Measurements from ENCODE around the gene AGAP3.

Gene AGAP3

GRCh38 chr7:151094675-151095074, 8.4 kb downstream of the AGAP3 start:
- no peak for TF ChIP-seq POLR2A (IDR thresholded peaks at IDR 0.05; ENCODE audit: low read length)
- TF ChIP-seq GATA1 (IDR thresholded peaks at IDR 0.05; ENCODE audit: low read depth, low read length): no peak
- no peak for DNase-seq

DNA sequence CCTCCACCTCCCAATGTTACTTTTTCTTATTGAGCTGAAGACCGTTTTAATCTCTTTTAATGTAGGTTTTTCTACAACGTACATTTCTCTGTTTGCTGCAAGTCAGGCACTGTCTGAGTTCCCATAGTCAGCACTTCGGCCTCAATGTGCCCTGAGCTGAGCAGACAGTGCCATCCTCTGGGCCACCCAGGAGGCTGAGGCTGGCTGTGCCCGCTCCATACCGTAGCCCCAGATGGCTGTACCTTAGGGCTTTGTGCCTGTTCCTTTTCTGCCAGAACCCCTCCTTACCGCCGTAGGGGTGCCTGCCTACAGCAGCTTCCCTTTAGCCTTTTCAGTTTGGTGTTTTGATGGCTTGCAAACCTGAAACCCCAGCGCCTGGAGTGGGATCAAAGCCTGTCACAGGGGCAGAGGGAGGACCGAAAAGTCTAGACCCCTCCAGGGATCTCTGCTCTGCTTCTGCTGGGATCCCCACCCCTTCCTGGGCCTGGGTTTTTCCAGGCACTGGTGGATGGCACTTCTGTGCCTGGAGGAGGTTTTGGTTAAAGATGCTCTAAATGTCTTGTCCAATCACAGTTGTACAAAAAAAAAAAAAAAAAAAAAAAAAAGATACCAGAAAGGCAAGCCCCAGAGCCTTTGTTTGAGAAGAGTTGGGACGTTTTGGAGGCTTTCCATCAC, 9.0 kb downstream of the AGAP3 start:
- TF ChIP-seq POLR2A (IDR thresholded peaks at IDR 0.05; ENCODE audit: low read length) (no peak), GATA1 (IDR thresholded peaks at IDR 0.05; ENCODE audit: low read depth, low read length) (no peak)

DNA sequence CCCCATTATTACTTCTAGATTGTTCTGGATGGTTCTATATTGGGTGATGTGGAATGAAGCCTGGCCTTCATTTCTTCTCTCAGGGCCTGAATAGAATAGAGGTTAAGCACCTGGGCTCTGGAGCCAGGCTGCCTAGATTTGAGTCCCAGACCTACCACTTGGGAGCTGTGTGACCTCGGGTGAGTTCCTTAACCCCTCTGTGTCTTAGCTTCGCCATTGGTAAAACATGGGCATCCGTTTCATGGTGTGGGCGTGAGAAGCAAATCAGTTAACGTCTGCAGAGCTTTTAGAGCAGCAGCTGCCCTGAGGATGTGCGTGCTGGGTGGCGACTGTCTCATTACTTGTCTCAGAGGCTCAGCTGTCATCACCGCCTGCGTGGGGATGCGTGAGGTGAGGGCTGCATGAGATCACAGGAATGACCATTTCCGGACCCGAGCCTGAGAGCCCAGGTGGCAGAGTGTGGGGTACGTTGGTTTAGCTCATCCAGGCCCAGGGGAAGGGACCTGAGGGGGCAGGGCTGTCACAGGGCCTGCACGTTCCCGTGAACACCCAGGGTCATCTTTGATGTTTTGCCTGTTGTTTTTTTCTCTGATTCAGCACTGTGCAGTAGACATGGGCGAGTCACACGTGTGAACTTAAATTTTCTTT, 9.7 kb downstream of the AGAP3 start:
- TF ChIP-seq GATA1 (IDR thresholded peaks at IDR 0.05; ENCODE audit: low read depth, low read length) (no peak), POLR2A (IDR thresholded peaks at IDR 0.05; ENCODE audit: low read length) (no peak)
- DNase-seq: no peak

More for the DNA sequence above, 9.0 kb downstream of the AGAP3 start:
- no peak for DNase-seq

DNA sequence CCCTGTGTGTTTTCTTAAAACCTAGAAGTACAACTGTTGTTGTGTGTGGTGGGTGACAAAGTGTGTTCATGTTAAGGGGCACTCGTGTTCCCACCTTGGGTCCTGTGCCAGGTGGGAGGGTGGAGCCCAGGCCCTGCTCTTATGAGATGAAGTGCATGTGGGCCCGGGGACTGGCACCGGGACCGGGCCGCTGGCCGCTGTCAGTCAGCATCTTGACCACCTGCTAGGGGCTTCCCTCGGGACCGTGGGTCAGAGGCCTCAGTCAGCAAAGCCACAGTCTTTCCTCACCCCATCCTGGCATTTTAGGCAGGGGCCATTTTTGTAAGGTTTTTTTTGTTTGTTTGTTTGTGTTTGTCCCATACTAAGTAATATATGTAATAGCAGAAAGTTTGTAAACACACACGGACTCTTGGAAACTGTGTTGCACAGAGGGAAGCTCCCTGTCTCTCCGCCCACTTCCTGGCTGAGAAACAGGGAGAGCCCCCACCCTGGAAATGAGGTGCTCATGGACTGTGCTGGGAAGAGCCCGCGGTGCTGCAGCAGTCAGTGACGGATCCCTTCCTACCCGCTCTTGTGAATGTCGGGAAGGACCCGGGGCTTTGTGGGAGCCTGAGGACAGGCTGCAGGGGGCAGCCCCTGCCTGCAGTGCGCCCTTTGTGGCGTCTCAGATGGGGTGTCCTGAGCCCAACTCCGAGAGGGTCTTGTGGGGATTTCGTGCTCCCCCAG, 13.4 kb downstream of the AGAP3 start:
- DNase-seq: no peak
- TF ChIP-seq POLR2A (IDR thresholded peaks at IDR 0.05; ENCODE audit: low read length) (no peak), GATA1 (IDR thresholded peaks at IDR 0.05; ENCODE audit: low read depth, low read length) (no peak)

GRCh38 chr7:151100921-151101320, 14.6 kb downstream of the AGAP3 start:
- no peak for DNase-seq
- TF ChIP-seq GATA1 (IDR thresholded peaks at IDR 0.05; ENCODE audit: low read depth, low read length) (no peak), POLR2A (IDR thresholded peaks at IDR 0.05; ENCODE audit: low read length) (no peak)

- DNase-seq: no peak
- no peak for TF ChIP-seq GATA1 (IDR thresholded peaks at IDR 0.05; ENCODE audit: low read depth, low read length)
- no peak for TF ChIP-seq POLR2A (IDR thresholded peaks at IDR 0.05; ENCODE audit: low read length)
Measured at GRCh38 chr7:151101621-151102396, 15.5 kb downstream of the AGAP3 start.

- TF ChIP-seq GATA1 (IDR thresholded peaks at IDR 0.05; ENCODE audit: low read depth, low read length): no peak
- no peak for TF ChIP-seq POLR2A (IDR thresholded peaks at IDR 0.05; ENCODE audit: low read length)
- no peak for DNase-seq
Measured at GRCh38 chr7:151102991-151103390, 16.7 kb downstream of the AGAP3 start.

GRCh38 chr7:151103973-151104372, 17.7 kb downstream of the AGAP3 start:
- TF ChIP-seq GATA1 (IDR thresholded peaks at IDR 0.05; ENCODE audit: low read depth, low read length) (no peak), POLR2A (IDR thresholded peaks at IDR 0.05; ENCODE audit: low read length) (no peak)
- no peak for DNase-seq

DNA sequence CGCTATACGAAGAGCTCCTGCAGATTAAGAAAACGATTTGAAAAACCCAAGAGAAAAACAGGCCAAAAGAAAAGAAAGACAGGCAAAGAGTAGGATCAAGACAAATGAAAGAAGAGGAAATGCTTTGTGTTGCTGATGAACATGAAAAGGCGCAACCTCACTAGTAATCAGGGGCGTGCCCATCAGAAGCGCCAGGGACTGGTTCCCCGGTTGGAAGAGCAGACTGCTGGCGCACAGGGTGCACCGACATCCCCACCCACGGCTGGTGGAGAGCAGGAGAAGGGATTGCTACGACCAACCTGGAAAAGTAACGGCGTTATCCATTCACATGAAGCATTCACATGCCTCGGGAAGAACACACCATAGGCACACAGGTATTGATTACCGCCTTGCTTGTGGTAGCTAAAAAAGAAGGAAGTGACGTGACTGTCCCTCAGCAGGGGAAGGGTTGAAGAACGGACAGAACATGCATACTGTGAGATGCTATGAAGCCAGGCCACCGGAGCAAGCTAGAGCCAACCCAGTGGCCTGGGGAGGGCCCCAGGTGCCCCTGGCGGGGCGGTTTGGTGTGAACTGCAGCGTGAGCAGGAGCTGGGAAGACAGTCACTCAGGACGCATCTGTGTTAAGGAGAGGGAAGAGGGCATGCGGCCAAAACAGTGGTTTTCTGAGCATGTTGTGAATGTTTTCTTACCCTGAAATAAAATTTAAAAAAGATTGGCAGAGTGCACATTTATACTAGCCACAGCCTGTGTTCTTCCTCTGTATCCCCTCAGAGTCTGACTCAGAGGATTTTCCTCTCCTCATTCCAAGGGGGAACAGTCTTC, 18.3 kb downstream of the AGAP3 start:
- TF ChIP-seq GATA1 (IDR thresholded peaks at IDR 0.05; ENCODE audit: low read depth, low read length) (no peak), POLR2A (IDR thresholded peaks at IDR 0.05; ENCODE audit: low read length) (no peak)
- DNase-seq: no peak

GRCh38 chr7:151107882-151108281, 21.6 kb downstream of the AGAP3 start:
- DNase-seq: no peak
- TF ChIP-seq GATA1 (IDR thresholded peaks at IDR 0.05; ENCODE audit: low read depth, low read length): no peak
- no peak for TF ChIP-seq POLR2A (IDR thresholded peaks at IDR 0.05; ENCODE audit: low read length)

DNA sequence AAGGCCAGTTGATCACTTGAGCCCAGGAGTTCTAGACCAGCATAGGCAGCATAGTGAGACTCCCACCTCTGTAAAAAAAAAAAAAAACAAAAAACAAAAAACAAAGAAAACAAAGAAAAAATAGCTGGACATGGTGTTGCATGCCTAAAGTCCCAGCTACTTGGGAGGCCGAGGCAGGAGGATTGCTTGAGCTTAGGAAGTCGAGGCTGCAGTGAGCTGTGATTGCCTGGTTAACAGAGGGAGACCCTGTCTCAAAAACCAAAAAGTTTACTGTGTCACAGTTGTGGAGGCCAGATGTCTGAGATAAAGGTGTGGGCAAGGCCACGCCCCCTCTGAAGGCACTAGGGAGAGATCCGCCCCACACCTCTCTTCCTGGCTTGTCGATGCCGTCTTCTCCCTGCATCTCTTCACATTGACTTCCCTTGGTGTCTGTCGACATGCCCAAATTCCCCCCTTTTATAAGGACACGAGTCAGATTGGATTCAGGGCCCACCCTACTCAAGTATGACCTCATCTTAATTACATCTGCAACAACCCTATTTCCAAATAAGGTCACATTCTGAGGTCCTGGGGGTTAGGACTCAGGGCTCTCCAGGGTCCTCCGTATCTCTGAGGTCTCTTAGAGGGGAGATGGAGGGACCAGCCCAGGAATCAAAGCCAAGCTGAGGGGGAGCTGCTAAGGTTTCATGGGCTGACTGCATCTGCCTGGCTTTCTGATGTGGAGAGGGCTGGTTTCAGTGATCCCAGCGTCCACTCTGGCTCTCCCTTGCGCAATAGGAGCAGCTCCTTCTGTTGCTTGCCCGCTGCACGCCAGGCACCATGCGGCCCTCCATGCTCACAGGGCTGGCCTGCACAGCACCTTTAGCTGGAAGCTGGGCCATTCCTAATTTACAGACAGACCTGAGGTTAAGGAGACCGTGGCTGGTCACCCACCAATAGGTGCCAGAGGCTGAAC, 23.1 kb downstream of the AGAP3 start:
- TF ChIP-seq POLR2A (IDR thresholded peaks at IDR 0.05; ENCODE audit: low read length) (no peak), GATA1 (IDR thresholded peaks at IDR 0.05; ENCODE audit: low read depth, low read length) (no peak)
- DNase-seq: peak in 1 of 2 experiments; percentile 30

Measured in erythroblast (primary cell).